GM18511 (cell line): ENCODE data around the gene AFAP1L2.

ENCODE experiments used
- ATAC-seq: cut with Tn5 transposase; IDR thresholded peaks from one replicate; pipeline ENCODE4 v1.9.1; 2021; ENCODE audit warnings: mild to moderate bottlenecking, moderate library complexity; ENCODE audit not compliant: unreplicated experiment

The AFAP1L2 gene

DNA sequence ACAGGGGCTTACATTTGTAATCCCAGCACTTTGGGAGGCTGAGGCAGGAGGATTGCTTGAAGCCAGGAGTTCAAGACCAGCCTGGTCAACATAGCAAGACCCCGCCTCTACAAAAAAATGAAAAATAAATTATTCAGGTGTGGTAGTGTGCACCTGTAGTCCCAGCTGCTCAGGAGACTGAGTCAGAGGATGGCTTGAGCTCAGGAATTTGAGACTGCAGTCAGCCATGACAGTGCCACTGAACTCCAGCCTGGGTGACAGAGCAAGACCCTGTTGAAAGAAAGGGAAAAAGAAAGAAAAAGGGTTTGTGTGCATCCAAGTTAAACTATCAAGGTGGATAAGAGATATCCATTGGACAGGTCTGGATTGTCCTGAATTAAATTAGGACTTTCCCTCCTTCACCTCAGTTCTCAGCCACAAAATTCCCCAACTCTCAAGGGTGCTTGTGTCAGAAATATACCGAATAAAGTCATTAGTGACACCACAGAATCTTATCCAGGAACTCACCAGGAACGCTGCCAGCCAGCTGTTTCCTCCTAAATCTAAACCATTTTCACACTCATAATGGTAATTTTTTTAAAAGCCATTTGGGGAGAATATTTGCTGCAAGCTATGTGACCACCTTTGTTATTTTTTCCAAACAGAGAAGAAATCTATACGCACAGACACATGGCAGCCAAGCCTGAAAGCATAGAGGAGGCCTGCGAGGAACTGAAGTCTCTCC is 12.0 kb downstream of the AFAP1L2 start:
- ATAC-seq, result no peak

DNA sequence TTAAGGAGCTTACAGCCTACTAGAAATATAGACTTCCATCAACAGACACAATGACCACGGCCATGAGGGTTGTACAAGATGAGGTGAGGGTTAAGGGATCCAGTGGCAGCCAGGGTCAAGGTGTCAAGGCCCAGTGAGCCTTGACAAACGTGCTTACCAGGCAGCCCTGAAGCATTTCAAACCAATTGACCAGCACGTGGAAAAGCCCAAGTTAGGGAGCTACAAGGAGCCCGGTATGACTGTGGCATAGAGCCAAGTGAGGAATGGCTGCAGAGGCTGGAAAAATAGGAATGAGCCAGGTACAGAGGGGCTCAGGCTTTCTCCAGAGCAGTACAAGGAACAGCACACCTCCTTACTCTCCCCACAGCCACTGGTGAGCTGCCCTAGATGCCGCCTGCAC is 12.7 kb downstream of the AFAP1L2 start:
- ATAC-seq, result no peak

DNA sequence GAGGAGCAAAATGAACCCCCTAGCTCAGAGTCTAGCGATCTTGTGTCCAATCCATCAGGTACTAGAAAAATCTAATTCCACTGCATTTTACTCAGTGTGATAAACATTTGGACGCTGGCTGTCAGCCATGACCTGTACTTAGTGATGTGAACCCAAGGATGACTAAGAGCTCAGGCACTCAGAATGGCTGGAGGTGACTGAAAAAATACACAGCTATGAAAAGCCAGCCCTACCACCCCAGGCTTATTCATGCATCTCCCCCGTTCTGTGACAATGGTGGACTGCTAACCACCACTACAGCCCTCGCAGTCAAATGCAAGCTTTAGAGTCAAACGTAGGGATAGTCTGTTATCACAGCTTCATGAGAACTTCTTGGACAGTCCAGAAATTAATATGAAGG is 14.9 kb downstream of the AFAP1L2 start:
- ATAC-seq, result no peak

DNA sequence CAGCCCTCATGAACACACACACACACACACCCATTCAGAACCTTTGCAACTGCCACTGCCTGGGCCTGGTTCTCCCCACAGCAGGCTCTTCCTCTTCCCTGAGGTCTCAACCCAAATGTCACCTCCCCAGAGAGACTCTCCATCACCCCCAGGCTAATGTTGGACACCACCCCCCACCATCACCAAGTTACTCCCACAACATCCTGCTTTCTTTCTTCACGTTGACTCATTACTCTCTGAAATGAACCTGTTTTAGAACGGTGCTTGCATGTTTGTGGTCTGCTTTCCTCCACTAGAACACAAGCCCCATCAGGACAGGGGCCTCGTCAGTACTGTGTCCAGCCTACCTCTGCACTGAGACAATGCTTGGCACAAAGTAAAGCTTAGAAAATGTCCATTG is 16.0 kb downstream of the AFAP1L2 start:
- no peak for ATAC-seq

DNA sequence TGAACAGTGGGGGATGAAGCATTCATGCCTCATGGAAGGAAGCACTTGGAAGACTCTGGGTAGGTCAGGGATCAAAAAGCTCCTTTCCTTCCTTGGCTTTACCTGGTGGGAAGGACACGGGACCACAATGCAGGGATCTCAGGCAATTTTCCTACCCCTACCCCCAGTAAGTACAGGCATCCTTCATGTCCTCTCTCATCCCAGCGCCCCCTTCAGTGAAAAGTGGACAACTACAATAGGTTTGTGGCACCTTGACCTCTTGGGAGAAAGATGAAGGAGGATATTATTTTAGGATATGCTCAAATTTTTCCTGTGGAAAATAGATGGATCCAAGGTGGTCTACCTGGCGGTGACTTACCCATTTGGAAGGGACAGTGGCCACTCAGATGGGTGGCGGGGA is 16.5 kb downstream of the AFAP1L2 start:
- ATAC-seq, result no peak

DNA sequence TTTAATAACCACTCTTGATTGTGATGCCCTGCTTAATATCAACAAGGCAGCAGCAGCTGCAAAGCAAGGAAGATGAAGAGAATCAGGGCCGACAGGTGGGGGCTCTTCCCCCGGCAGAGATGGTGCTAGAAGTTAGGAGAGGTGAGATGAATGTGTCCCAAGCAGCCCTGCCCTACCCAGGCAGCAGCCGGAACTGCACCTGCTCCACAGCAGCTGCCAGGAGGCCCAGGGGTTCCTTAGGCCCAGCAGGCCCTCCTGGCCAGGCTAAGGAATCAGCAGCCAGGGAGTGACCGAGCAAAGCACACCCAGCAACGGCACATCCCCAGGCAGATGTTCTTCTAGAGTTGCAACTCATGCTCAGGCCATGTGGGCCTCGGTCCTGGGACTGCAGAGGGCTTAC is 17.9 kb downstream of the AFAP1L2 start:
- no peak for ATAC-seq

DNA sequence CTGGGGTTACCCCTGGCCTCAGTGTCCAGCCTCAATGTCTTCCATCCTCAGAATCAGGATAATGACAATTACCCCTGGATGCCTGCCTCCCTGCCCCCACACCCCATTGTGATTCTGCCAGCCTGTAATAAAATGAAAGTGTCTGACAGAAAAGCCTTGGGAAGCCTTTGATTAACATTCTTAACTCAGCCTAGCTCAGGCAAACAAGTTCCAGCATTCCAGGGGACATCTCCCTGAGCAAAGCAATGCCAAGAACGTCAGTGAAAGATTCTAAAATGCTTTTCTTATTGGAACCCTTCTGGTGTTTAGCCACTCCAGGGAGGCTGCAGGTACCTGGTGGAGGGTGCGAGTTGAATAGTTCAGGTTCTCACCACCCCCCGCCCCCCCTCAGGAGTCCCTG is 18.7 kb downstream of the AFAP1L2 start:
- no peak for ATAC-seq

DNA sequence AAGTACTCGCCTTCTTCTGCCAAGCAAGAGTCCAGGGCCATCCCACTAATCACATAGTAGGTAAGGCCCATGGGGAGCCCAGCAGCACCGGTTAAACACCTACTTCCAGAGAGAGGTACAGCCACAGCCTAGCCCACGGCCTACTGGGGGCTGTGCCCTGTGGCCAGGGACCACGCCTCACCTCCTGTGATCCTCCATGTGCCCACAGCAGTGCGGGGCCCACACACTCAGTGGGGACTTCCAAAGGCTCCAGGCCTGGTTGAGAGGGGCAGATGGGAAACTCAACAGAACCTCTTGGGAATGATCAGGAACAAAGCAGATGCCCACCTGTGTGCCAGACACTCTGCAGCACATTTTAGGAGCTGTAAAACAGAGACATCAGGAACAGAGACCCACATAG is 19.7 kb downstream of the AFAP1L2 start:
- ATAC-seq, result no peak

DNA sequence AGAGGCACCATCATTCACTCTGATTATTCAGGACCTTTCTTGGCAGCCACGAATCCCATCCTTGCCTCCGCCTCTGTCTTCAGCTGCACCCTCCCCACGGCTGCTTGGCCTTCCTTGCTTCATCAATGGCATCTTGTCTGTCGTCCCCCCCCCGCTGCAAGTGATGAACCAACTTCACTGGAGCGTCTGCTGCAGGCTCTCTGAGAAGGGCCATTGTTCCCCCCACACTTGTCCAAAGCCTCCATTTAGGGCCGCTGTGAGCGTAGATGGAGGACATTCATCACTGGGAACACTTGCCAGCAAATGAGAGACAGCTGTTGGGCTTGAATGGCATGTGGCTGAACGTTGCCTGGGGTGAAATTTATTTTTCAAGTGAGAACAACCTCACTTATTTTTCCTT is 20.1 kb downstream of the AFAP1L2 start:
- ATAC-seq, result no peak

DNA sequence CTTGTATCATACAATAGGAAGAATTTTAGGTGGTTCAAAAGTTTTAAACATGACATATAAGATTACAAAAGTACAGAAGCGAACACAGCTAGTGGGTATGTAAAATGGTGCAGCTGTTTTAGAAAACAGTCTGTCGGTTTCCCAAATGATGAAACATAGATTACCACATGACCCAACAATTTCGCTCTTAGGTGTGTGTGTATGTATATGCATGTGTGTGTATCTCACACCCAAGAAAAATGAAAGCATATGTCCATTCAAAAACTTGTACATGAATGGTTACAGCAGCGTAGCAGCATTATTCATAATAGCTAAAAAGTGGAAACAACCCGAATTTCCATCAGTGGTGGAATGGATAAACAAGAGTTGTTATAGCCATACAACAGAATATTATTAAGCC is 23.5 kb downstream of the AFAP1L2 start:
- no peak for ATAC-seq

DNA sequence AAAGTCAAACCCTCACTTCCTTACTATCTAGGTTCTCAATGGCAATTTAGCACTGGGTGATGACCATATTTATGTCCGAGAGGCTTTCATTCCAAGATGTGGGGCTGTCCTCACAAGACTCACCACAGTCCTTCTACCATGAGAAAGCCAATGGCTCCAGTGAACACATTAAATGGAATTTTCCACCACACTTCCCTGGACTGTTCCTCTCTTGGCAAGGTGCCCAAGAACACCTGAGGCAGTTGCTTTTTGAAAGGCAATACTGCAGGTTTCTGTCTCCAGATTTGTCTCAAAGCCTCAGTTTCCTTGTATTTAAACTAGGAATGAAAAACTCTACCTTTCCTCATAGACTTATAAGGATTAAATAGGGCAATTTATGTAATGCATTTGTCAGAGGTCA is 24.2 kb downstream of the AFAP1L2 start:
- no peak for ATAC-seq

DNA sequence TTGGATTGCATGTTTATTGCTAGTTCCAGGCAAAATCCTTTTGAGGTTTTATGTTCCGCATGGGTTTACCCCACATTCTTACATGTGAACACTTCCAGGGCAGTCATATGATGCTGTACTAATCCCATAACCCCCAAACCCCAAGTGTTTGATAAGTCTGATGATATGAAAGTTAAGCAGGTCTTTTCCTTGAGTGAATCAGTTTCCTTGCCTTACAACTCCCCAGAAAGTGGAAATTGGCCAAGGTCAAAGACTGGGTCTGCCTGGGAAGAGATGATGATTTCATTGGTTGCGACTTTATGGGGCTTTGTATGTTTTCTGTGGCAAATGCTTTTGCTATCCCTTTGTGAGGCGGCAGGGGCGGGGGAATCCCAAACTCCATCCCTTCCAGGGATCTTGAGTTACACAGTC is 24.7 kb downstream of the AFAP1L2 start:
- ATAC-seq, result no peak

DNA sequence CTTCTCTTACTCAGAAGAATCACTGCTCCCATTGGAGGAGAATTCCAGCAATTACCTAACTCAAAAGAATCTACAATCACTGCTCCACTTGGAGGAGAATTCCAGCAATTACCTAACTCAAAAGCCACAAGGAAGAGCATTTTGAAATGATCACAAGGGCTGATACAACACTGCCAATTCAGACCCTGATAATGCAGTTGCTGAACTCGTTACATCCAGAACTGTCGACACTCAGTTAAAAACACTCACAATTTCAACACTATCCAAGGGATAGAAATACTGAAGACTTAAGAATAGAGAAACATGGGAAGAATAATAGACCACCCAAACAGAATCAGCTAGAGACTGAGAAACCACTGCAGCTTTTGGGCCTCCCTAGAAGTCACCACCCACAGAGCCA is 27.8 kb downstream of the AFAP1L2 start:
- no peak for ATAC-seq

DNA sequence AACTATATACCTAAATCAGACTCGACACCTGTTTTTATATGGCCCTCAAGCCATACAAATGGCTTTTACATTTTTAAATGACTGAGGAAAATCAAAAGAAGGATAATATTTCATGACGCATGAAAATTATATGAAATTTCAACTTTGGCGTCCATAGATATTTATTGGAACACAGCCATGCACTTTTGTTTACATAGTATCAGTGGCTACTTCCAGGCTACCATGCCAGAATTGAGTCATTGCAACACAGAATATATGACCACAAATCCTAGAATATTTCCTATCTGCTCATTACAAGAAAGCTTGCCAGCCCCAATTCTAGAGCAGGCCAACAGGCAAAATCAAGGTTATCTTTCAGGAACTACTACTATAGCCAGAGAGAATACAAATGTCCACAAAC is 29.3 kb downstream of the AFAP1L2 start:
- ATAC-seq, result no peak

DNA sequence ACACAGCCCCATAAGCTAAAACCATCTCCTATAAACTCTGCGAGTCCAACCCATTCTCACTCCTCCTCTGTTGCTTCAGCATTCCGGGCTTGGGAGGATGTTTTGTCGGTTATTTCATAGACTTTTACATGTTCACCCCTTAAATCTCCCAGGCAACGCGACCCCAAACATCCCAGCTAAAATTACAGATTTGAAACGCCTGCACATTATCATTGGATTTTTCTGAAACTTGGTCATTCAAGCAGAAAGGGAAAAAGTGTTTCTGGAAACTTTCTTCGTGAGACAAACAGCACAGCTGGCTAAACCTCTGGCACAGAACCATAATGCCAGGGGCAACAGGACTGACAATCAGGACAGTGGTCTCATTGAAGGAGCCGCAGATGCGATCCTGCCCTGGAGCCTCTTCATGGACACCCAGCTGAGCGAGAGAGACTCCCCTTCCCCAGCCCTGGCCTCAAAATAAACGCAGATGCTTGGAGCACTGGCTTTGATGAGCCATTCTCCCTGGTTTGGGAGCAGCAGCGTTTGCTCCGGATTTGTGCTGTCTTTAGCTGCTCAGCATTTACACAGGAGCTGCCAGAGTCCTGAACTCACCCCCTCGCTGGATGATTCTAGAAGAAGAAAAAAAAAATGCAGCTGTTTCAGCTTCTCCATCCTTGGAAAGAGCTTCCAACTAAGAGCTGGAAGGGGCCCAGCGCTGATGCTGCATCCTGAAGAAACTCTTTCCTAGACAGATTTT is 30.1 kb downstream of the AFAP1L2 start:
- ATAC-seq, result no peak

DNA sequence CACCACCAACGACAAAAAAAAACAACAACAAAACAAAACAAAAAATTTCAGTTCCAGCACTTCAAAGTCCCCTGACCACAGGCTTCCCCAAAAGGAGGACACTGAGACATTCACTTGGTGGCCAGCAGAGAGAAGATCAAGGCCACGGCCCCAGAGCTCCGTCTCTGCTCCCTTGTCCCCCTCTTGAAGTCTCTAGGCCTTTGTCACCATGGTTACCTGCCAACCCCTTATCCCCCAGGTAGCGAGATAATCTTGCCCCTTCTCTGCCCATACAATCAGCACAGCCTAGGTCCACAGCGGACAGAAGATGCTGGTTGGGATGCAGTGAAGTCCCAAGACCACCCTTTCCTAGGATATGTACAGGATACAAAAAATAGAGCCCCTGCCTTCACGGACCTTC is 30.7 kb downstream of the AFAP1L2 start:
- ATAC-seq, result no peak

DNA sequence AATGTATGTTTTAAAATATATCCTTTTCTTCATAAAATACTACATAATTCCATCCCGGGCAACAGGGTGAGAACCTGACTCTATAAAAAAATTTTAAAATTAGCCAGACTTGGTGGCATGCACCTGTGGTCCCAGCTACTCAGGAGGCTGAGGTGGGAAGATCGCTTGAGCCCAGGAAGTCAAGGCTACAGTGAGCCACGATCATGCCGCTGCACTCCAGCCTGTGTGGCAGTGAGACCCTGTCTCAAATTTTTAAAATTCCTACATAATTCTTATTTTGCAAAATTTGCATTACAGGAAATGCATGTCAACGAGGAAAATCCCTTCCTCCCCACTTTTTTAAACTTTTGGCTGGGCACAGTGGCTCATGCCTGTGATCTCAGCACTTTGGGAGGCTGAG is 31.3 kb downstream of the AFAP1L2 start:
- no peak for ATAC-seq

DNA sequence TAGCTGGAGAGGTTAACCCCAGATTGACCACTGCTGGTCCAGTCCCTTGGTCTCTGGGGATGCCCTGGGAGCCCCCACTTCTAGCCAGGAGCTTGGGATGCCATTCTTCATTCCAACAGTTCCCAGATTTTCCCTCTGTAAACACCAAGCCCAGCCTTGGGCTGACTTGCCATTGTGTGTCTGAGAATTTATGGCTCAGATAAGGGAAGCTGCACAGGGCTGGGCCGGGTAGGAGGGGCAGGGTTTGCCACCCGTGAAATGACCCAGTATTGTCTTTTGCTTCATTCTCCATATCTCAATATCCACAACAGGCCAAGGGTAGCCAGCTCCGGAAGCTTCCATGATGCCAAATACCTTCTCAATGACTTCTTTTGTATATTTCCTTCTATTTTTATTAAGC is 32.1 kb downstream of the AFAP1L2 start:
- no peak for ATAC-seq

DNA sequence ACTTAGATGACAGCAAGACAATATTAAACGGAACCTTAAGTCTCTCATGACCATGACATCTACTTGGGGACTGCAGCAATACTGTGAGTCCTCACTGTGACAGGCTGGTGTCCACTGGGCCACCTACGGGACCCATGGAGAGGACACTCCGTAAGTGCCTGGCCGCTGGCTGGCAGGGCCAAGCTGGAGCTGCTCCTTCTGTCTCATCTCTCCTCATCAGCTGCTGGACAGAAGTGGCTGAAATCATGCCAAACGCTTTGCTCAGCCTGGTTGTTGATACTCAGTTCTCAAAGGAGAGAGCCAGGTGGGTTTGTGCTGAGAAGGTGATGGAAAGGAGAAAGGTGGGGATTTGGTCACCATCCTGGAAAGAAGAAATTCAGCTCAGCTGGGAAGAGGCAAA is 33.3 kb downstream of the AFAP1L2 start:
- ATAC-seq, result no peak

DNA sequence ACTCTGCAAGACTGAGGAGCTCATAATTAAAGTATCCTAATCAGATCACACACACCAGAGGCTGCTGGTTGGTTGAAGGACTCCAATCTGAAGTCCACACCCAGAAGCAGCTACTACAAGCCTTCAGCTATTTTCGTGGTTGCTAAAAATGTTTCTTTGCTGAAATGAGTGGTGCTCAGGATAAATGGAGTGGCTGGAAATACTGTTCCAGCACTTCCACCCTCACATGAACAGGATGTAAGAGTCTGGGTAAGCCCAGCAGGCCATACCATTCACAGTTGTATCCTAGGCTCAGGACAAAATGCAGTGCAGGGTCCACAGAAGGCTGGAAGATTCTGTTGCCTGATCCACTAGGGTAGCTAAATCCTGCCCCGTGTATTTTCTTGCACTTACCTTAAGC is 34.1 kb downstream of the AFAP1L2 start:
- no peak for ATAC-seq

DNA sequence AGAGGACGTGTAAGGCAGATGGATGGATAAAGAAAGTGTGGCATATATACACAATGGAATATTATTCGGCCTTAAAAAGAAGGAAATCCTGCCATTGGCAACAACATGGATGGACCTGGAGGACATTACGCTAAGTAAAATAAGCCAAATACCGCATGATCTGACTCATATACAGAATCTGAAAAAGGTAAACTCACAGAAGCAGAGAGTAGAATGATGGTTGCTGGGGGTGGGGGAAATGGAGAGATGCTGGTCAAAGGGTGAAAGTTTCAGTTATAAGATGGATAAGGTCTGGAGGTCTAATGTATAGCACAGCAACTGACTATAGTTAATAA is 36.3 kb downstream of the AFAP1L2 start:
- ATAC-seq, result no peak

DNA sequence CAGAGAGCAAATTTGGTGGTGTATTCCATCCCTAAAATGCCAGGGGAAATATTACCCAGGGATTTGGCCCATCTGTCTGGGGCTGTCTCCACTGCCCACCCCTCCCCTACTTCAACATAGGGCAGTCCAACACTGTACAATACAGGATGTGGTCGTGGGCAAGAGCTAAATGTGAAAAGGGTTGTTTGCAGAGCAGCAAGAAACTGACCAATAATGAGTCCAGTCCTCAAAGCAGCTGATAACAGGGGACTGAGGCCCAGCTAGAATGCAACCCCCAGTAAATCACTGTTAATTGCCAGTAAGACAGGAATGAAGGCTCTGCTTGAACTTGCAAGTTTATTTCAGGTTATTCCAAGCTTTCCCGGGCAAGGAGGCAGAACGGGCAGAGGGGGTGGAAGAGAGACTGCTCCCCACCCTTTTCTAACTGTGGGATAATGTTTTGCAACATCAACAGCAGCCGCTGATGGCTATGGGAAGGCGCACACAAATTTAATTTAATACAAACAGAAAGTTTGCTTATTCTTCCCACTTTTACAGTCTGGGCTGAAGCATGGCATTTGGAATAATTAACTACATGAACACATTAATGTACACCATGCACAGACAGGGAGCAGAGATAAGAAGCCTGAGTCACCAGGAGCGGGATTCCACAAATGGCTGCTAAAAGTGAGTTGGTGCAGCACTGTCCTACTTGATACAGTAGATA is 36.8 kb downstream of the AFAP1L2 start:
- ATAC-seq, result peak; percentile 61
